NCI-H146 (cell line): ENCODE results near the gene RPP21.

Experiments
- DNase-seq: peaks from one replicate; lab custom pipeline; 2025; lab: John Stamatoyannopoulos, UW

The RPP21 gene

GRCh38 chr6:30380464-30380863 is 35.5 kb downstream of the RPP21 start:
- DNase-seq = no peak

GRCh38 chr6:30386166-30386565 is 41.2 kb downstream of the RPP21 start:
- DNase-seq = no peak

GRCh38 chr6:30391240-30391639 is 46.3 kb downstream of the RPP21 start:
- no peak for DNase-seq

GRCh38 chr6:30394139-30394538 is 49.2 kb downstream of the RPP21 start:
- DNase-seq = peak; percentile 84
